Measurements from ENCODE around the gene ADGRD2. TPM values are rescaled to one million over a fixed set of nuclear protein-coding genes. Genes with fewer than 3 reads are reported as not detected.

Gene ADGRD2
- total and polyA plus RNA-seq, 9 of the 15 experiments (the other 6 are each of a cell fraction or from before 2014, with no cell fraction given): not detected

- DNase-seq (ENCODE audit: extremely low read depth in 1 of 4, low spot score in 3 of 4): no peak
- peaks cover 0 to 7% of the 10 kb centered on the region in 2 experiments; a peak in 2 of 5 replicates for H3K4me1 ChIP-seq (replicated peaks in 1 of 2; ENCODE audit: control insufficient read depth in 2 of 2, insufficient read depth in 2 of 2, low read length in 2 of 2)
- H3K9ac ChIP-seq (ENCODE audit: insufficient read depth in 1 of 2, low read depth in 2 of 2, low read length in 2 of 2): no peak overlapping the region
- POLR2A ChIA-PET: interaction anchor here (1.8 kb wide), 1 partner anchor 11 kb away, joined by 7 read pairs; no protein-coding TSS in a partner anchor
- no peak overlapping the region for H3K4me2 ChIP-seq (ENCODE audit: insufficient read depth, low read length)
- H2AFZ ChIP-seq (ENCODE audit: low read depth, low read length): no peak overlapping the region
- no peak for ATAC-seq
- in situ Hi-C loops (cut with MboI) (no loop called here), intact Hi-C loops (cut with micrococcal nuclease) (no loop called here)
- H4K20me1 ChIP-seq (replicated peaks; ENCODE audit: control insufficient read depth, insufficient read depth, low read length): no peaks in the 10 kb centered on the region
- H3K4me3 ChIP-seq: no peak overlapping the region
- no peak overlapping the region for H3K27ac ChIP-seq (ENCODE audit: extremely low read depth, low read depth, low read length)
- peaks cover 20 to 46% of the 10 kb centered on the region in 2 experiments; a peak in 4 of 5 replicates for H3K27me3 ChIP-seq (ENCODE audit: control insufficient read depth in 2 of 2, insufficient read depth in 2 of 2, low read length in 2 of 2)
- no peaks in the 10 kb centered on the region for H3K36me3 ChIP-seq (ENCODE audit: control insufficient read depth, insufficient read depth, low read length)
- no TSS peak for BruUV-seq (replicated peaks)
- H3K79me2 ChIP-seq (ENCODE audit: control insufficient read depth, insufficient read depth, low read length): no peaks in the 10 kb centered on the region
- CTCF ChIA-PET (ENCODE audit: low intra/inter-chr PET ratio): no interaction called here
- H3K9me3 ChIP-seq (replicated peaks; ENCODE audit: control insufficient read depth, insufficient read depth, low read depth, low read length): no peaks in the 10 kb centered on the region; the same call in 1 of the 2 replicates
- H3K9me1 ChIP-seq (ENCODE audit: control insufficient read depth, insufficient read depth, low read length): no peaks in the 10 kb centered on the region
- 0% methylated on average over 1 of the region's 1 CpG for WGBS (ENCODE audit: insufficient coverage, low coverage, missing lambda C conversion rate)
- peak; percentile 40 for FAIRE-seq
- TF ChIP-seq OTX1 (CRISPR knock-in tag; IDR thresholded peaks at IDR 0.05) (0 out of 2 replicates have a peak, but pooled peaks have one; percentile 18), ATF4 (CRISPR knock-in tag; IDR thresholded peaks at IDR 0.05) (no peak)
Measured at GRCh38 chr9:124462739-124463138, 12.5 kb downstream of the ADGRD2 start.

- H3K4me2 ChIP-seq (ENCODE audit: insufficient read depth, low read length): no peak overlapping the region
- DNase-seq (ENCODE audit: extremely low read depth in 1 of 4, low spot score in 3 of 4) (no peak), ATAC-seq (no peak; the same call in 2 of the 3 replicates), FAIRE-seq (no peak)
- WGBS (ENCODE audit: insufficient coverage, low coverage, missing lambda C conversion rate): 6% methylated on average over 3 of the region's 3 CpGs
- in situ Hi-C loops (cut with MboI): no loop called here
- BruUV-seq (replicated peaks): no TSS peak
- H3K36me3 ChIP-seq (ENCODE audit: control insufficient read depth, insufficient read depth, low read length): no peaks in the 10 kb centered on the region
- H2AFZ ChIP-seq (ENCODE audit: low read depth, low read length): no peak overlapping the region
- no peaks in the 10 kb centered on the region; the same call in 1 of the 2 replicates for H3K9me3 ChIP-seq (replicated peaks; ENCODE audit: control insufficient read depth, insufficient read depth, low read depth, low read length)
- intact Hi-C loops (cut with micrococcal nuclease): no loop called here
- CTCF ChIA-PET (ENCODE audit: low intra/inter-chr PET ratio): no interaction called here
- peaks cover 22 to 52% of the 10 kb centered on the region in 2 experiments; a peak in 4 of 5 replicates for H3K27me3 ChIP-seq (ENCODE audit: control insufficient read depth in 2 of 2, insufficient read depth in 2 of 2, low read length in 2 of 2)
- H3K9ac ChIP-seq (ENCODE audit: insufficient read depth in 1 of 2, low read depth in 2 of 2, low read length in 2 of 2): no peak overlapping the region
- H3K4me1 ChIP-seq (replicated peaks in 1 of 2; ENCODE audit: control insufficient read depth in 2 of 2, insufficient read depth in 2 of 2, low read length in 2 of 2): peaks cover 0 to 21% of the 10 kb centered on the region in 2 experiments; a peak in 3 of 5 replicates
- H3K4me3 ChIP-seq: no peak overlapping the region
- POLR2A ChIA-PET: interaction anchor here (0.9 kb wide), 1 partner anchor 9 kb away, joined by 4 read pairs; no protein-coding TSS in a partner anchor
- no peak overlapping the region for H3K27ac ChIP-seq (ENCODE audit: extremely low read depth, low read depth, low read length)
- no peaks in the 10 kb centered on the region for H3K79me2 ChIP-seq (ENCODE audit: control insufficient read depth, insufficient read depth, low read length)
- no peaks in the 10 kb centered on the region for H3K9me1 ChIP-seq (ENCODE audit: control insufficient read depth, insufficient read depth, low read length)
- no peaks in the 10 kb centered on the region for H4K20me1 ChIP-seq (replicated peaks; ENCODE audit: control insufficient read depth, insufficient read depth, low read length)
- TF ChIP-seq TFAP4 (CRISPR knock-in tag; IDR thresholded peaks at IDR 0.05; ENCODE audit: borderline replicate concordance) (no peak), TSC22D4 (tag; IDR thresholded peaks at IDR 0.05) (no peak), SMC3 (conservative IDR thresholded peaks at IDR 0.05; ENCODE audit: insufficient read depth, low read depth, low read length) (no peak), SMARCE1 (IDR thresholded peaks at IDR 0.05) (no peak), SIN3A (IDR thresholded peaks at IDR 0.05; ENCODE audit: borderline replicate concordance in 2 of 2, control insufficient read depth in 1 of 2, low read depth in 2 of 2, low read length in 2 of 2) (no peak), ETV1 (tag; conservative IDR thresholded peaks at IDR 0.05; ENCODE audit: low read depth) (no peak), KAT8 (IDR thresholded peaks at IDR 0.05; ENCODE audit: low read depth) (no peak), SPI1 (IDR thresholded peaks at IDR 0.05; ENCODE audit: borderline replicate concordance, low read depth, low read length) (no peak), RBM17 (IDR thresholded peaks at IDR 0.05; ENCODE audit: borderline replicate concordance, low read depth, low read length) (no peak), DACH1 (IDR thresholded peaks at IDR 0.05; ENCODE audit: partially characterized antibody) (no peak), PKNOX1 (IDR thresholded peaks at IDR 0.05) (no peak)
Measured at GRCh38 chr9:124465736-124466135, 15.5 kb downstream of the ADGRD2 start.

Measured in K562 (cell line).